GM12892 (cell line): Measurements from ENCODE around the gene WWC1.

ENCODE experiments used
- POLR2A ChIP-seq: IDR thresholded peaks from 2 replicates; pipeline ENCODE4 v1.6.1; 2011; ENCODE audit warnings: low read depth, low read length, control low read depth
- POLR2AphosphoS5 ChIP-seq: IDR thresholded peaks from 2 replicates; pipeline ENCODE4 v1.6.1; 2011; ENCODE audit warnings: low read depth, low read length, control low read depth

DNA sequence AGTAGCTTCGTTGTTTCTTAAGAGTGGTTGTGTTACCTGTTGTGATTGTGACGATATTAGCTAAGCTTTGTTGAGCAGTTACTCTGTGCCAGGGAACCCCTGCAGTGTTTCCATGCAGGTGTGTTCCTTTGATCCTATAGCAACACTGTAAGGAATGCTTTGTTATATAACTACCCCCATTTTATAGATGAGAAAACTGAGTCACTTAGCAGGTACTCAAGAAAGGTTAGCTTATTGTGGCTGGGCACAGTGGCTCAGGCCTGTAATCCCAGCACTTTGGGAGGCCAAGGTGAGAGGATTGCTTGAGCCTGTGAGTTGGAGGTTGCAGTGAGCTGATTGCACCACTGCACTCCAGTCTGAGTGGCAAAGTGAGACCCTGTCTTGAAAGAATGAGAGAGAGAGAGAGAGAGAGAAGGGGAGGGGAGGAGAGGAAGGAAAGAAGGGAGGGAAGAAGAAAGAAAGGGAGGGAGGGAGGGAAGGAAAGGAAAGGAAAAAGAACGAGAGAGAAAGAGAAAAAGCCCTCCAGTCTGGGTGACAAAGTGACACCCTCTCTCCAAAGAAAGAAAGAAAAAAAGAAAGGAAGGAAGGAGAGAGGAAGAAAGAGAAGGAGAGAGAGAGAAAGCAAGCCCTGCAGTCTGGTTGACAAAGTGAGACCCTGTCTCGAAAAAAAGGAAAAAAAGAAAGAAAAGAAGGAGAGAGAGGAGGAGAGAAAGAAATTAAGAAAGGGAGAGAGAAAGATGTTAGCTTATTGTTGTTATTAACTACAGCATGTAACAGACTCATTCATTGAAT is 109.2 kb downstream of the WWC1 start:
- TF ChIP-seq POLR2A (no peak), POLR2AphosphoS5 (no peak)
